Ovary (tissue), 3 donors: Measurements from ENCODE around the gene STK36.

Experiments used
- CTCF ChIP-seq, 3 donors: fragments of 450-650 bp in 2 of 3; fragments of 200-600 bp in 1 of 3; IDR thresholded peaks; one replicate each; pipeline versions ENCODE4 v1.5.1 to v1.8.0; 2016 to 2022; ENCODE audit warnings: antibody characterized with exemption in 3 of 3, mild to moderate bottlenecking in 1 of 3
- POLR2A ChIP-seq: fragments of 450-650 bp; IDR thresholded peaks from one replicate; pipeline ENCODE4 v1.6.1; 2017; ENCODE audit warnings: antibody characterized with exemption, mild to moderate bottlenecking, moderate library complexity
- donor health status: DM: no; HTN: no; CAD: no.

DNA sequence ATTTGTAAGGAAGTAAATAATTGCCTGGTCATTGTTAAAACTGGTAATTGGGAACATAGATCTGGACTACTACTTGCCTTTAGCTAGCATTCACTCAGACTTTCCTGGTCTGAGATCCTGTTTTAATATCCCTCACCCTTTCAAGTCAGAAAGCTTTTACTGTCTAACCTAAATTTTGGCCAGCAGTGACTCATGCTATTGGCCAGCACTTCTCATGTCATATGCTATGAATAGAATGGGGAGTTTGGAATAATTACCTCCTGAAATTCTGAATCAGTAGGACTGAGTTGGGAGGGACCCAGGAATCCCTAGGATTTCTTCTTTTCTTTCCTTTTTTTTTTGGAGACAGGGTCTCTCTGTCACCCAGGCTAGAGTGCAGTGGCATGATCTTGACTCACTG, 19.3 kb downstream of the STK36 start:
- no peak for TF ChIP-seq CTCF (IDR thresholded peaks at IDR 0.05)
- no peak for TF ChIP-seq POLR2A
